Measurements from ENCODE around the gene FTO. TPM values are rescaled to one million over a fixed set of nuclear protein-coding genes. Genes with fewer than 3 reads are reported as not detected.
A peak's percentile ranks its signal among the peaks of the same experiment; 100 is the strongest.

FTO gene
- total RNA-seq, 1 donor from 2014 or later = 107 TPM

GRCh38 chr16:54040975-54041374, 337.0 kb downstream of the FTO start:
- Mint-ChIP-seq H3K9me3 (peaks cover 9% of the 10 kb centered on the region), H3K36me3 (ENCODE audit: low read depth) (peaks cover 18% of the 10 kb centered on the region), H3K4me1 (peaks cover 11% of the 10 kb centered on the region), H3K27me3 (ENCODE audit: low read depth) (no peaks in the 10 kb centered on the region), H3K27ac (ENCODE audit: unreplicated experiment) (no peak overlapping the region), H3K4me3 (no peak overlapping the region)
- no peak for DNase-seq (ENCODE audit: low read depth, low spot score)
- TF ChIP-seq, protein P1, sequence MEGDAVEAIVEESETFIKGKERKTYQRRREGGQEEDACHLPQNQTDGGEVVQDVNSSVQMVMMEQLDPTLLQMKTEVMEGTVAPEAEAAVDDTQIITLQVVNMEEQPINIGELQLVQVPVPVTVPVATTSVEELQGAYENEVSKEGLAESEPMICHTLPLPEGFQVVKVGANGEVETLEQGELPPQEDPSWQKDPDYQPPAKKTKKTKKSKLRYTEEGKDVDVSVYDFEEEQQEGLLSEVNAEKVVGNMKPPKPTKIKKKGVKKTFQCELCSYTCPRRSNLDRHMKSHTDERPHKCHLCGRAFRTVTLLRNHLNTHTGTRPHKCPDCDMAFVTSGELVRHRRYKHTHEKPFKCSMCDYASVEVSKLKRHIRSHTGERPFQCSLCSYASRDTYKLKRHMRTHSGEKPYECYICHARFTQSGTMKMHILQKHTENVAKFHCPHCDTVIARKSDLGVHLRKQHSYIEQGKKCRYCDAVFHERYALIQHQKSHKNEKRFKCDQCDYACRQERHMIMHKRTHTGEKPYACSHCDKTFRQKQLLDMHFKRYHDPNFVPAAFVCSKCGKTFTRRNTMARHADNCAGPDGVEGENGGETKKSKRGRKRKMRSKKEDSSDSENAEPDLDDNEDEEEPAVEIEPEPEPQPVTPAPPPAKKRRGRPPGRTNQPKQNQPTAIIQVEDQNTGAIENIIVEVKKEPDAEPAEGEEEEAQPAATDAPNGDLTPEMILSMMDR (conservative IDR thresholded peaks at IDR 0.05) = no peak

DNA sequence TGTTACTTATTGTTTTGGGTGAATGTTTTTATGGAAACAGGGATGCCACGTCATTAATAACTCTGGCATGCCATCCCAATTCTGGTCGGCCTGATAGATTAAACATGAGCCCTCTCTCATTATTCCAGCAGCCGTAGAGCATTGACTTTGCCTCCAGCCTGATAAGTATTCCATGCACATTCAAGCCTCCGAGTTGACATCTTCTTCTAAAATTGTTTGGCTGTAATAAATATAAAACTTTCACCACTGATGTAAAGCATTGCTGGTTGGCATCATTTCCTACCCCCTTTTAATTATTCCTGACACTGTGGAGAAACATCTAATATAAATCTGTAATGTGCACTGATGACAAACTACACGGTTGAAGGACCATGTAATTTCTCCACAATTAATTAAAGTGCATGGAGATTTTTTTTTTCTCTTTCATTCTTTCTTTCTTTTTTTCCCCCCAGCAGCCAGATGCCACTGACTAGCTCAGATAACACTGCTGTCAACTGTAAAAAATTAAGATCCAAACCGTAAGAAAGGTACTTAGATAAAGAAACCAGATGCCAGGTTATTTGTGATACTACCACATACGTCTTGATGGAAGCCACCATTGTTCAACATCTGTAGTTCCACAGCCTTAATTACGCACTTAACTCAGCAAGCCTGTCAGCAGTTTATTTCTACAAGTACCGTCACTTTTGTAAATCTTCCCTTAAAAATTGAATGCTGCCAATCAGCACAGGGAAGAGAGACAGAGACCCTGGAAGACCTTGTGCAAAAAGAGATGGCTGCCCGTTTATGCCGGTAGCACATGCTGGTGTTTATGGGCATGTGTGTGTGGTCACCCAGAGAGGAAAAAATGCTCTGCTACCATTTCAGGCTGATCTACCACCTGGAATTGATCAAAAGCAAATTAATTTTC, 344.9 kb downstream of the FTO start:
- no peak for DNase-seq (ENCODE audit: low read depth, low spot score)
- TF ChIP-seq, protein P1 (conservative IDR thresholded peaks at IDR 0.05) = no peak
- Mint-ChIP-seq H3K4me1 (peaks cover 26% of the 10 kb centered on the region), H3K36me3 (ENCODE audit: low read depth) (peaks cover 3% of the 10 kb centered on the region), H3K27ac (ENCODE audit: unreplicated experiment) (no peak overlapping the region), H3K27me3 (ENCODE audit: low read depth) (peaks cover 3% of the 10 kb centered on the region), H3K4me3 (peak overlapping the region; percentile 71), H3K9me3 (no peaks in the 10 kb centered on the region)

GRCh38 chr16:54049591-54050458, 345.9 kb downstream of the FTO start:
- H3K9me3 Mint-ChIP-seq = no peaks in the 10 kb centered on the region
- H3K4me3 Mint-ChIP-seq = peak overlapping the region; percentile 71
- TF ChIP-seq, protein P1 (conservative IDR thresholded peaks at IDR 0.05) = no peak
- DNase-seq (ENCODE audit: low read depth, low spot score) = peak; percentile 12
- peaks cover 3% of the 10 kb centered on the region for H3K27me3 Mint-ChIP-seq (ENCODE audit: low read depth)
- H3K36me3 Mint-ChIP-seq (ENCODE audit: low read depth) = peaks cover 3% of the 10 kb centered on the region
- H3K4me1 Mint-ChIP-seq = peaks cover 26% of the 10 kb centered on the region
- H3K27ac Mint-ChIP-seq (ENCODE audit: unreplicated experiment) = peak overlapping the region; percentile 60

- TF ChIP-seq, protein P1 (conservative IDR thresholded peaks at IDR 0.05) = no peak
- Mint-ChIP-seq H3K27ac (ENCODE audit: unreplicated experiment) (no peak overlapping the region), H3K4me1 (peaks cover 27% of the 10 kb centered on the region), H3K36me3 (ENCODE audit: low read depth) (peaks cover 3% of the 10 kb centered on the region), H3K27me3 (ENCODE audit: low read depth) (peaks cover 3% of the 10 kb centered on the region), H3K9me3 (no peaks in the 10 kb centered on the region), H3K4me3 (peak overlapping the region; percentile 20)
- no peak for DNase-seq (ENCODE audit: low read depth, low spot score)
Observed at GRCh38 chr16:54050459-54051210, 346.7 kb downstream of the FTO start.

- Mint-ChIP-seq H3K36me3 (ENCODE audit: low read depth) (peaks cover 3% of the 10 kb centered on the region), H3K4me1 (peaks cover 30% of the 10 kb centered on the region), H3K27me3 (ENCODE audit: low read depth) (peaks cover 3% of the 10 kb centered on the region), H3K4me3 (no peak overlapping the region), H3K27ac (ENCODE audit: unreplicated experiment) (no peak overlapping the region), H3K9me3 (no peaks in the 10 kb centered on the region)
- TF ChIP-seq, protein P1 (conservative IDR thresholded peaks at IDR 0.05) = no peak
- DNase-seq (ENCODE audit: low read depth, low spot score) = no peak
Observed at GRCh38 chr16:54051821-54052220, 347.9 kb downstream of the FTO start.
